ENCODE results near the gene USP25. TPM values are rescaled to one million over a fixed set of nuclear protein-coding genes. Genes with fewer than 3 reads are reported as not detected.

USP25 gene
- total and polyA plus RNA-seq, 2 of the 8 experiments (the other 6 are each of a cell fraction or from before 2014, with no cell fraction given), result 11.2 to 48.1 TPM

GRCh38 chr21:15841856-15842564, 112.2 kb downstream of the USP25 start:
- WGBS, 2 experiments (ENCODE audit: extremely low coverage in 1 of 2, insufficient coverage in 1 of 2, insufficient read length in 1 of 2, insufficient replicate concordance in 2 of 2, low coverage in 1 of 2, low lambda C conversion rate in 2 of 2, missing lambda C conversion rate in 1 of 2), result 90% methylated on average over 3 of the region's 3 CpGs; no CpG with 5 or more reads in 1 of the 2 experiments
- no peak overlapping the region for H4K8ac ChIP-seq (ENCODE audit: extremely low read depth, insufficient read depth, low read length)
- no peak overlapping the region for H3K4me2 ChIP-seq (ENCODE audit: insufficient read depth in 1 of 2, low read depth in 2 of 2, low read length in 2 of 2)
- no peaks in the 10 kb centered on the region for H3K9me3 ChIP-seq (ENCODE audit: insufficient read depth in 2 of 2, low read depth in 1 of 2, low read length in 1 of 2)
- H3K56ac ChIP-seq (replicated peaks; ENCODE audit: insufficient read length, low read depth, low read length), result no peak overlapping the region
- no peak overlapping the region for H2BK15ac ChIP-seq (ENCODE audit: low read length)
- no peak overlapping the region for H2BK12ac ChIP-seq (ENCODE audit: low read depth, low read length)
- no peak overlapping the region for H3K23ac ChIP-seq (ENCODE audit: insufficient read length)
- DNase-seq (ENCODE audit: low read depth in 1 of 2, low spot score in 2 of 2) (no peak), FAIRE-seq (no peak)
- H3K9ac ChIP-seq (replicated peaks in 1 of 4; ENCODE audit: extremely low read depth in 1 of 4, low read depth in 3 of 4, low read length in 3 of 4), result no peak overlapping the region
- no peak overlapping the region for H3K27ac ChIP-seq (ENCODE audit: low read depth, low read length)
- no peak overlapping the region for H3K4ac ChIP-seq (replicated peaks; ENCODE audit: insufficient read length, low read depth, low read length)
- no peaks in the 10 kb centered on the region for H3K23me2 ChIP-seq (ENCODE audit: low read depth, low read length)
- no peak overlapping the region for H2BK20ac ChIP-seq (ENCODE audit: low read length)
- H4K91ac ChIP-seq (replicated peaks; ENCODE audit: insufficient read length, low read length), result no peak overlapping the region
- no peak overlapping the region for H4K5ac ChIP-seq (ENCODE audit: insufficient read length, low read depth, low read length)
- peaks cover 0 to 2% of the 10 kb centered on the region in 2 experiments for H4K20me1 ChIP-seq (replicated peaks in 1 of 2; ENCODE audit: control insufficient read depth in 1 of 2, insufficient read depth in 2 of 2, low read length in 2 of 2)
- TF ChIP-seq RXRA (IDR thresholded peaks at IDR 0.05; ENCODE audit: insufficient read depth, low read depth, low read length) (no peak), CTBP2 (IDR thresholded peaks at IDR 0.05; ENCODE audit: borderline replicate concordance, insufficient read depth, insufficient read length, low read length) (no peak), SIX5 (IDR thresholded peaks at IDR 0.05; ENCODE audit: low read depth, low read length) (no peak), ATF2 (IDR thresholded peaks at IDR 0.05; ENCODE audit: low read length) (no peak), ATF3 (IDR thresholded peaks at IDR 0.05; ENCODE audit: insufficient read depth, low read depth, low read length) (no peak), SAP30 (IDR thresholded peaks at IDR 0.05; ENCODE audit: insufficient read depth, insufficient replicate concordance, low read length) (no peak), TAF7 (optimal IDR thresholded peaks at IDR 0.05; ENCODE audit: borderline replicate concordance, low read depth, low read length) (no peak), SRF (IDR thresholded peaks at IDR 0.05; ENCODE audit: low read depth, low read length) (no peak)
- H3K27me3 ChIP-seq (replicated peaks in 1 of 4; ENCODE audit: control insufficient read depth in 3 of 4, extremely low read depth in 1 of 4, insufficient read depth in 3 of 4, low read length in 3 of 4), result no peaks in the 10 kb centered on the region
- H3K36me3 ChIP-seq (ENCODE audit: control insufficient read depth in 2 of 4, insufficient read depth in 4 of 4, low read length in 3 of 4), result peaks cover 0 to 12% (median 0%) of the 10 kb centered on the region in 4 experiments; a peak in 1 of 8 replicates
- H2AFZ ChIP-seq (ENCODE audit: low read length), result no peak overlapping the region
- H2BK120ac ChIP-seq (replicated peaks; ENCODE audit: low read depth, low read length), result no peak overlapping the region
- ChIA-PET POLR2A (ENCODE audit: partially characterized antibody) (no interaction called here), CTCF (ENCODE audit: partially characterized antibody) (no interaction called here)
- no peak overlapping the region for H3K14ac ChIP-seq (ENCODE audit: insufficient read length)
- no peaks in the 10 kb centered on the region for H3K79me2 ChIP-seq (ENCODE audit: control insufficient read depth in 1 of 2, insufficient read depth in 2 of 2, low read length in 2 of 2)
- H3K18ac ChIP-seq (ENCODE audit: extremely low read depth, low read length), result no peak overlapping the region
- no peaks in the 10 kb centered on the region for H3K4me1 ChIP-seq (replicated peaks in 1 of 4; ENCODE audit: control insufficient read depth in 3 of 4, insufficient read depth in 4 of 4, low read length in 3 of 4)
- no peak overlapping the region for H3K4me3 ChIP-seq (ENCODE audit: extremely low read depth in 1 of 4, insufficient read depth in 2 of 4, low read depth in 3 of 4, low read length in 4 of 4)
- H2AK5ac ChIP-seq (ENCODE audit: low read depth, low read length), result no peak overlapping the region
- no peaks in the 10 kb centered on the region for H3K79me1 ChIP-seq (ENCODE audit: low read depth, low read length)
- no peak overlapping the region for H2BK5ac ChIP-seq (ENCODE audit: low read depth, low read length)

Measured in H1 (cell line).